ENCODE data around the gene ANKRD22.

ANKRD22 gene

GRCh38 chr10:88833723-88834122 lies 17.9 kb downstream of the ANKRD22 start:
- no peak for DNase-seq

GRCh38 chr10:88833156-88833555 lies 18.5 kb downstream of the ANKRD22 start:
- no peak for DNase-seq

DNA sequence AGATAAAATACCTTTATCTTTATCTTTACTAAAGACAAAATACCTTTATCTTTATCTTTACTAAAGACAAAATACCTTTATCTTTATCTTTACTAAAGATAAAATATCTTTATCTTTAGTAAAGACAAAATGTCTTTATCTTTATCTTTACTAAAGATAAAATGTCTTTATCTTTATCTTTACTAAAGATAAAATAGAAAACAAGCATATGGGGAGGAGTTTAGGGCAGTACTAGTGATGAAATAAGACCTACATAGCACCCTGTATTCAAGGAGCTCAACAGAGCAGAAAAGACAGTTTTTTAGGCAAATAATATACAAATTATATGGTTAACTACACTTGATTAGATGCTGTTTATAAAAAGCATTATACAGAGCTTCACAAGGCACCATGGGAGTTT lies 19.3 kb downstream of the ANKRD22 start:
- no peak for DNase-seq

DNA sequence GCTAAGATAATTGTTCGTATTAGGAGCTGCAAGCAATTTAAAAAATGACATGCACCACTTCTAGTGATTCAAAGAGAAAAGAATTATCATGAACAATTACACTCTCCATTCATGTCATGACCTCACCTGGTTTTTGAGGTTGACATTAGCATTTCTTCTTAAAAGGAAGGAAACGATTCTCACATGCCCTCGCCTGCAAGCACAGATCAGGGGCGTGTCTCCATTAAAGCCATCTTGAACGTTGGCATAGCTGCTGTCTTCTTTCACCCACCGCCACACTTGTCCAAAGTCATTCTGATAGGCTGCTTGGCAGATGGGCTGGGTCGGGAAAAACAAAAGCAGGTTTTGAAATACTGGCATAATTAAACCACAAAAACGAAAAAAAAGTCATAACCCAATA lies 19.9 kb downstream of the ANKRD22 start:
- DNase-seq: no peak

DNA sequence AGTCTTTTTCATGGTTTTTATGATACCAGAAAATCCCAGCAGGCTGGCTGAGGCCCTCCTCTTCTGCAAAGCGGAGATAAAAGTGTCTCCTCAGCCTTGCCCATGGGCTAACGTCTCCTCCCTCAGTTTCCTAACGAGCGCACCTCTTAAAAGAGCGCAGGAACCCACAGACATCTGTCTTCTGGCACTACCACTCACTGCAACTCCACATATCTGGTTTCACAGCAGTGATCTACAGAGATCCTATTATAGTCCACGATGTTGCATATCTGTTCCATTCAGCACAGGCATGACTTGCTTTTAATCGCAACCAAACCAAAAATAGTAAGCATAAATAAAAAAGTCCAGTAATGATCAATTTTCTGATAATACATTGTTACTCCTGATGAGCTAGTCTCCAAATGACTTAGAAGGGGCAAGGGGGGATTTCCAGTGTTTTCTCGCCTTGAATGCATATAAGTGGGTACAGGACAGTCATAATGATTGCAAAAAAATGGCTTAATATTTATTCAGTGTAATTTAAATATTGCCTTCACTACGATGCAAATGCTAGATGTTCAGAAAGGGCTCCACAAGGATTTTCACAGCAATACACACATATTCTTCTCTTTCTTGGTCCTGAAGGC lies 20.9 kb downstream of the ANKRD22 start:
- no peak for DNase-seq

DNA sequence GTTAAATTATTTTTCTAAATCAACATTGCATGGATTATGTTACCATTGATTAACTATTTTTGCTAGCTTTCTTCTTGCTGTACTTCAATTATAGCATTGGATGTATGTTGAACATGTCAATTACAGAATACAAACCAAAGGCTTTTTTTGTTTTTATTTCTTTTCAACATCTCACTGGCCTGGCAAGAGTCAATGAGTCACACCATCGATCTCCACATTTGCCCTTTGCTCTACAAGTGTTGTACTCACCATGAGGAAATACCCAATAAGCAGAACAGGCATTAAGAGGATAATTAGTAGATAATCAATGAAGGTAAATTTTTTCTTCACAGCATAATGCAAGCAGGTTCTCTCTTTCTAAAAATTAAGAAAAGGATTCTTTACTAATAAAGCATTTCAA lies 23.3 kb downstream of the ANKRD22 start:
- DNase-seq: no peak

GRCh38 chr10:88827671-88828070 lies 24.0 kb downstream of the ANKRD22 start:
- DNase-seq: no peak

DNA sequence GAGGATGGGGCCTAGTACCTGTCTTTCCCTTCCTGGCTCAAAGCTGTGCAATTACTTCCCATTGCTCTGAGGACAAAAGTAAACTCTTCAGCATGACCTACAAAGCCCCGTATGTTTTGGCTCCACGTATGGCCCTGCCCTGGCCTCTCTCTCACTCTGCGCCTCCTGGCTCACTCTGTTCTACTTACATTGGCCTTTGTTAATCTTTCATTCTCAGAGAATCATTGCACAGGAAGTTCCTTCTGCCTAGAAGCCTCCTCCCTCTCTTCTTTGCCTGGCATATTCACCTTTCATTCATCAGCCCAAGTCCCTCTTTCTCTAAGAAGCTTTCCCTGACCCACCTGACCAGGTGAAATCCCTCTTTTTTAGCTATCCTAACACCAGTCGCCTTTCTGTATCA lies 25.3 kb downstream of the ANKRD22 start:
- DNase-seq: no peak

- no peak for DNase-seq
Measured at GRCh38 chr10:88820748-88821401, 30.8 kb downstream of the ANKRD22 start.

DNA sequence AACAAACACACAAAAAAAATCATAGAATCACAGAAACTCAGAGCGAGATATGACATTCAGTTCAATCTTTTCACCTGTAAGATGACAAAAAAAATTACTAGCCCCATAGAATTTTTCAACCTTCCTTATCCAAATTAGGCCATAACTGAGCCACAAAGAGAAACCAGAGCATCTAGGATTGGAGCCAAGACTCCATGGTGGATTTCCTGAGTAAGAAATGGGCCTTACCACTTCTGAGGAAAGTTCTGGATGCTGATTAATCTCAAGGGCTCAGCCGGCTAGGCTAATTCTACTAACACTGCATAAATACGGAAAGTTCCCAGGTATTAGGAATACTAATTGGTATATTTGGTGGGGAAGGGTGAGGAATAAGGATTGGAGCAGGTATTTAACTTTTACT lies 32.4 kb downstream of the ANKRD22 start:
- DNase-seq: no peak

GRCh38 chr10:88813200-88813599 lies 38.4 kb downstream of the ANKRD22 start:
- no peak for DNase-seq

GRCh38 chr10:88810196-88810961 lies 41.3 kb downstream of the ANKRD22 start:
- peak; percentile 13 for DNase-seq

DNA sequence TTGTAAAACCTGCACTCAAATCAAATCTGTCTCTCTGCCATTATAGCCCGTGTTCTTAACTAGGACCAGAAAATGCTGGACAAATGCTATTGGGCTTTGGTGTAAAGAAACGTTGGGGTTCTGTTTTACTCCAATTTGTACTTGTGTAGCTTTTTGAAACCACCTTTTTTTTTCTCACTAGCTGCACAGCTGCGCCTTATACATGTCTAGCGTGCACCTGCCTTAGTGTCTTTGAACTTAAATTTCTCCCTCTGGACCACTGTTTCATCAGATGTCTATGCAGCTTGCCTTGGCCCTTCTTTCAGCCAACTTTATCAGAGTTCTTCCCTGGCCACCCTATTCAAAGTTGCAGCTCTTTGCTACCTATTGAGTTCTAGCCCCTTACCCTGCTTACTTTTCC lies 42.0 kb downstream of the ANKRD22 start:
- no peak for DNase-seq

DNA sequence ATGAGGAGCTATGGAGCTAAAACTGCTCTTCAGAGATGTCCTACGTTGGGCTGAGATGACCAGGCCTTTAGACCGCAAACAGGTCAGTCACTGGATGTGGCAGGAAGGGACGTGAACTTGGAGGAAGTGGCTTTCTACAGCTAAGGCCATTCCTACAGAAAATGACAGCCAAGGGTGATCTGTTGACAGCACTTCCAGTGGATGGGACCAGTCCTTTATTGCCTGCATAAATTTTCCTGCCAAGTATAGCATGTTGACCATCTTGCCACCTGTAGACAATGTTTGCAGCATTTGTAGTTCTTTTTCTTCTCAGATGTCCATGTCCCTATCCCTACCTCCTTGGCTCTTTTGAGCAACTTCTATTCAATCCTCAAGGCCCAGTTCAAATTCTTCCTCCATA lies 45.7 kb downstream of the ANKRD22 start:
- DNase-seq: no peak

DNA sequence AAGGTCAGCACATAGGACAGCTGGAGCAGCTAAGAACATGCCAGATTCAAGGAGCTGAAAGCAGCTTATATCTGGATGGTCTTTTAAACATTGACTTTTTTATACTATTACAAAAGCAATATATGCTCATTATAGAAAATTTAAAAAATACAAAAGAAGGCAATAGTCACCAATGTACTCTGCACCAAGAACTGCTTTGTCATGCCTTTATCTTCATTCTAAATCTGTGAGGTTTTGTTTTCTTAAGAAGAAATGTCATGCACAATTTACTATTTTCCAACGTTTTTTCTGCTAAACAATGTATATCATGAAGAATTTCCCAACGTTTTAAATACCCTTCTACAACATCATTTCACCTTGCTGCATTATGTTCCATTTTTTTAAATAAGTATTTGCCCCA lies 46.3 kb downstream of the ANKRD22 start:
- DNase-seq: no peak

GRCh38 chr10:88804083-88804812 lies 47.4 kb downstream of the ANKRD22 start:
- DNase-seq: no peak

GRCh38 chr10:88803641-88804040 lies 48.0 kb downstream of the ANKRD22 start:
- DNase-seq: no peak

DNA sequence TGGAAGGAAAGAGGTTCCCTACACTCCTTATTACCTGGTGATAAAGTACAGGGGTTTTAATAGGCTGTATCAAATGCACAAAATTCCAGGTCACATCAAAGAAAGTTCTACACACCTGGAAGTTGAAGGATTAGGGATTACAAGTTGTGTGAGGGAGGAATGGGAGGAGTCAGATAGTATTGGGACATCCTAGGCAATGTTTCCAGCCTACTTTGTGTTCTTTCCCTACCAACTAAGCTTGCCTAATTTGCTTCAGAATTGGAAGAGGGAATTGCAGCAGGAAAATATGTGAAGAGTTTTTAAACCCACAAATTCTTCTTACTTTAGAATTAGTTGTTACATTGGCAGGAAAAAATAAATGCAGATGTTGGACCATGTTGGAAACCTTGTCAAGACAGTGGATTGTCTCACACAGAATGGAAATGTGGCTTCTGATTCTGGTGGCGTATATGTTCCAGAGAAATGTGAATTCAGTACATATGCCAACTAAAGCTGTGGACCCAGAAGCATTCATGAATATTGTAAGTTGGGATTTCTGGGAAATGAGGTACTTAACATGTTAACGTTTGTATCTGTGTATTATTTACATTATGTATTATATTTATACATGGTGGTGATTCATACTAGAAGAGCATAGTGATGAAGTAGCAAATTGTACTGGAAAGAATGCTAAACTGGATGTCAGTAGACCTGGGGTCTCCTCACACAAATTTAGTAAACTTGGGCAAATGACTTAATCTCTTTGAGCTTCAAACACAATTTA lies 48.9 kb downstream of the ANKRD22 start, which contains the start of gene LIPM:
Gene LIPM, plus strand, starts transcription at position 208 of the 763 bp plus-strand sequence. Its CDS starts 167 bp downstream, at position 375.
- DNase-seq: no peak

DNA sequence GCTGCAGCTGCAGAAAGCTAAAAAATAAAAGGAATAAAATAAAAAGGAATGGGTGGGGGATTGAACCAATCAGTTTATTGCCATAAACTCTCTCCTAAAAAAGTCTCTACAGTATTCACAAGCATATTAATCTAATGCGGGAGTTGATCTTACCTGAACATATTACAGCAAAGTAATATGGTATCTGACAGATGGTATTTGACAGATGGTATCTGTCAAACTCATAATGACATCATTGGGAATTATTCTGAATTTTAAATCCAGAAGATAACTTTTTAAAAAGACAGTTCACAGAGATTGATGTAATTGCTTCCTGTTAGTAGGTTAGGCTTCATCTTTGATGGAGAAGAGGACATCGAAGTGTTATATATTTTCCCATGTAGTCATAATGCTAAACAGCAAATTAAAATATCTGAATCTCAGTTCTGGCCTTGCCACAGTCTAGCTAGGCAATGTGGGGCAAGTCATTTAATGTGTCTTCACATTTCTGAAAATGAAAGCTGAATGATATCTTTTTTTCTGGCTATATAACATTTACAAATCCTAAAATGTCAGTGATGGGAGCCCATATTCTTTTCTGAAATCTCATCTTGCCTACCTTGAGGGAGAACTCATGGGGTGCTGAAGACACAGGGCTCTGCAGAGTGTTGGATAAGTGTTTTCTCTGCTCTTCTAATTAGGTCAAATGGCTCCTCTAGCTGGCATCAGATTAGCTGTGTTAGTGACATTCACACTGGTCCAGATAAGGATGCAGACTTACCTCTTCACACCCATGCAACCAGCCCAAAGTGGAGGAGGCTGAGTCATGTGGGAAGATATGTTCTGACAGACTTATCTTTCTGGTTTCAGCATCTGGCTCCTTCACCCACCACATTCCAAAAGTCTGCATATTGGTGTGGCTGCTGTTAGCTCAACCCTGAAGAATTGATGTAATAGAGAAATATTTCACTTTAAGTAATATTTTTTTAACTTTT lies 51.2 kb downstream of the ANKRD22 start:
- DNase-seq: no peak

DNA sequence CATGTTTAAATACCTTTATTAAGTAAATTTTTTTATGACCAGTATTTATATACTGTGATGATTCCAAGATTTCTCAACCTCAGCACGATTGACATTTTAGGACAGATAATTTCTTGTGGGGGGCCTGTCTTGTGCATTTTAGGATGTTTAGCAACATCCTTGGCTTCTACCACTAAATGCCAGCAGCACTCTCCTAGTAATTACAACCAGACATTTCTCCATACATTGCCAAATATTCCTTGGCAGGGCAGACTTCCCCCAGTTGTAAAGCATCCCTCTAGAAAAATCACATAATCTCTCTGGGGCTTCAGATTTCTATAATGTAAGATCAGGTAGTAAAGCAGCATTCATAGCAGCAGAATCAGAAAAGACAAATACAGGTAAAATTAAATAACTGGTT lies 56.9 kb downstream of the ANKRD22 start:
- no peak for DNase-seq

- DNase-seq: no peak
Measured at GRCh38 chr10:88793712-88794299, 57.8 kb downstream of the ANKRD22 start.

All from NCI-H1436 treated with DMSO at 0.1 percent for 48 hours (cell line).